NCI-H1092 (cell line): ENCODE results near the gene ODF2.

Experiments used
- DNase-seq: peaks from one replicate; lab custom pipeline; 2025; lab: John Stamatoyannopoulos, UW

The ODF2 gene

DNA sequence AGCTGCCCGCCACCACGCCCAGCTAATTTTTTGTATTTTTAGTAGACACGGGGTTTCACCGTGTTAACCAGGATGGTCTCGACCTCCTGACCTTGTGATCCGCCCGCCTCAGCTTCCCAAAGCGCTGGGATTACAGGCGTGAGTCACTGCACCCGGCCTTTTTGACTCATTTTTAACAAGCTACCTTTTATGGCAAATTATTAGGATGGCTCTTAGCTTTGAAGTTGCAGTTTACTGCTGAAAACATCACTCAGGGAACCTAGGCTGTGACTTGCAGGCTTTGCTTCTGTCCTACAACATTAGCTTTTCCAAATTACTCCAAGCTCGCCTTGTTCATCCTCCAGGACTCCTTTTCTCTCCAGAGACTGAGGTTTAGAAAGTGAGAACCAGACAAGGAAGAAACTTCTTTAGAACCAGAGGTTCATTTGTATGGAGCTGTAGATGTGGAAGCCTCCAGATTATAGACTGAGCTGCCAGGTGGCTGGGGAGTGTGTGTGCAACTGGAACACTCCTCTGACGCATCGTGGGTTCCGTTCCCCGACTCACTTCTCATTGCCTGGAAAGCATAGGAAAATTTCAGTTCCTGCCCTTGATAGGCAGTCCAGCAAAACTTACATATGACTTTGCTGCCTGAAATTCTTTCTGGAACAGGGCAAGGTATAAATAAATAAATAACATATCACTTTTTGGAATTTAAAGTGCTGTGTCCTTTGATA is 72.8 kb downstream of the ODF2 start:
- no peak for DNase-seq

DNA sequence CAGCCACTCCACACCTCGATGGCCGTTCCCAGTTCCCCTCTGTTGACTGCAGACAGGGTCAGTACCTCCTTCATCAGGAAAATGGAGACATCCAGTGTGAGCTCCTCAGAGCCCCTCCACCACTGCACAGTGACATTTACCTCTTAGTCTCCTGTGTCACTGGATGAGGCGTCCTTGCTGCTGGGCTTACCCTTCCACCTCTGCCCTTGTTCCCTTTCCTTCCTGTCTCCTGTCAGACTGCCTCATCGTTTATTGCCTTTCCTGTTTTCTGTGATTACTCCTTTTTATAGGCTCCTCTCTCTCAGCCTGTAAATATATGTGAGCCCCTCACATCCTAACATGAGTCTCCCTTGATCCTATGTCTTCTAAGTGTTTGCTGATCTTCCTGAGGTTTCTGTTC is 73.4 kb downstream of the ODF2 start:
- DNase-seq: no peak

DNA sequence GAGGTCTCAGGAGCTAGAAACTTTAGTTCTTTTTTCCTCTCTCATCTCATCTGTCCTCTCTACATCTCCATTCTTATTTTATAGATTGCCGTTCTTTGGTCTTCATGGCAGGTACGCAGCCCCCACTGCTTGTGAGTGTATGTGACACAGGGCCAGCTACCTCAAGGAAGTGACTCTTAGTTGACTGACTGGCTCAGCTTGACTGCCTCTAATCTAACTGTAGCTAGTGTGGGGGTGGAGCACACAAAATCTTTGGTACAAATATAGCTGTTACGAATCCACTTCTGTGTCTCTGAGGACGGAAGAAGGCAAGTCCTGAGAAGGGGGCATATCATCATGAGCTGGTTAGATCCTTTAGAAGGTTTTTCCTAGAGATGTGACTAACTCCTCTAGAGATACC is 76.8 kb downstream of the ODF2 start:
- DNase-seq: no peak

DNA sequence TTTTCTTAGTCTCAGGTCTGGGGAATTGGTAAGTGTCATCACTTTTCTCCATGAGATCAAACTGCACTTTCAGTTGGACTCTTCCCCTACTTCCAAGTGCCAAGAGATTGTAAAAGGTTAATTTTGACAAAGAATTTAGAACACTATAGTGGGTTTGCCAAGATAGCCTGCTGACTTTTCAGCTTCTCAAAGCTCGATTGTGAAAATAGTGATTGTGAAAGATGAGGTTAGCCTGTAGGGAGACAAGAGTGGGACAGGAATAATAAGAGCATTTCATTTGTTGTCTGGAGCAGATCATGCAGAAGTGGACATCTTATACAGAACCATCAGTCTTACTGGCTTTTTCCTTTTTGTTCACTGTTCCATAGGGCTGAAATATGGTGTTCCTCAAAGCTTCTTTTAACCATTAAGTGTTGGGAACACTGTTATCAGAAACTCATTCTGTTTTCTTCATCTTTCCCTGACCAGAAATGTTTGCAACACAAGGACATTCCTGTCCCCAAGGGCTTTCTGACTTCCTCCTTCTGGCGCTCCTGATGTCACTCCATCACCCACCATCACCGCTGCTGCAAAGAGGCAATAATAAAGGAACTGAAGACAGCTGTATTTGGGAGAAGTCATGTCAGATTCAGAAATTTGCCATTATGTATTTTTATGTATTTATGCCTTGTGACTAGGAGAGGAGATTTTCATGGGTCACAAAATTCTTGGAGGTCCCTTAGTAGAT is 85.0 kb downstream of the ODF2 start:
- no peak for DNase-seq

DNA sequence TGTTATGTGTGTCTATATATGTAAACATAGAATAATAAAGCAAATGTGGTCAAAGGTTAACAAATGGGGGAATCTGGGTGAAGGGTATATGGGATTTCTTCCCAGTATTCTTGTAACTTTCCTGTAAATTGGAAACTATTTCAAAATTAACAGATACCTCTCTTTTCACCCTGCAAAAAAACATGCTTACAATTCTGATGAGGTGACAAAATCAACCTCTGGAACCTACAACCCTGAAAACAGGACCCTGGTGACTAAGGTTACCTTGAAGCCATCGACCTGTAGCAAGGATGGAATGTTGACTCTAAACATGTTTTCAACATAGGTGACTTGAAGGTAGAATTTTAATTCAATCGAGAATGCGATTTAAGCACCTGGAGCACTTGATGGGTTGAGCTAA is 90.7 kb downstream of the ODF2 start:
- DNase-seq: no peak

DNA sequence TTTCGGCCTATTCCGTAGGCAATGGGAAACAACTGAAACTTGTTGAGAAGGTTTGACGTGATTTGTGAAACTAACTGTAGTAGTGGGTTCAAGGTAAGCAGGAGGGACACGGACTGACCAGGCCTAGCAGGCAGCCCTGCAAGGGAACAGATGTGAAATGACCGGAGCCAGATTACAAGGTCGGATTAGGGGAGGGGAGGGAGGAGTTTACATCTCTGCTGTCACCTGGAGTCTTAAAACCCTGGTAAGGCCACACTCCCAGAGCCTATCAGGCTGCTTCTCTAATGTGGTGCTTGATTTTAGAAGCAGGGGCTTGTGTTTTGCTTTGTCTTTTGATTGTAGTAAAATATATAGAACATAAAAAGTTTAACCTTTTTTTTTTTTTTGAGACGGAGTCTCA is 93.1 kb downstream of the ODF2 start:
- DNase-seq: no peak

DNA sequence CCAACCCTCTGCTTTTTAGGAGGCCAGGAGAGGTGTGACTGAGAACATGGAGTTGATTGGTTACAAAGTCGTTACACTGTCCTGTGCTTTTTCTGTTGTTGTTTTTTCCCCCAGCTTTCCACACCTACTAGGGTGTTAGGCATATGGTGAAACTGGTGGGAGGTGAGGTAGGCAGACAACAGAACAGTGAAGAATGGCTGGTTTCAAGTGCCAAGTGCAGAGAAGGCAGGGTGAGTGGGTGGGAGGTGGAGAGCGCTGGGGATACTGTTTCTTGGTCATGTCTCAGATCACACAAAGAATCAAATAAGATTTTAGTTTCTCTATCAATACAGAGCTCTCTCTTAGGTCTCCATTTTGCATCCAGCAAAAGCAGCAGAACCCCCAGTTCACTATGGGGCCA is 94.4 kb downstream of the ODF2 start:
- no peak for DNase-seq
